Activated T-helper 9 cell treated with anti-CD3 and anti-CD28 coated beads, Interleukin-2, amount 50 U/mL, for 16 hours (primary cell): ENCODE data around the gene GDPD3.

ENCODE experiments used
- DNase-seq: peaks from one replicate; pipeline ENCODE4 v3.0.0-alpha.2; 2020; ENCODE audit warnings: low read depth

The GDPD3 gene

DNA sequence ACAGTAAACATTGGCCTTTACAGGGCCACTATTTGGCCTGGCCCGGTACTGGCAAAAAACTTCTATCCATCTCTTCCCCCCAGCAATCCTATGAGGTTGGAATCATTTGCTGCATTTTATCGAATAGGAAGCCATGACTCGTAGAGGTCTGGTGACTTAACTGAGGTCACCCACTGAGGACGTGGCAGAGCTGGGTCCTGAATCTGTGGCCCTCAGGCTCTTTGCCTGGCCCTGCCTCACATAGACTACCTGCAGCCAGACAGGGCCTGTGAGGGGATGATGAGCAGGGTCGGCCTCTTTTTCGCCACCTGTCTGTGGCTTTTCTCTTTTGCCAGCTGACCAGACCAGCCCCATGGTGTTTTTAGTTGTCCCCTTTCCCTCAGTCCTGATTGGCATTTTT lies 35.7 kb downstream of the GDPD3 start:
- no peak for DNase-seq

DNA sequence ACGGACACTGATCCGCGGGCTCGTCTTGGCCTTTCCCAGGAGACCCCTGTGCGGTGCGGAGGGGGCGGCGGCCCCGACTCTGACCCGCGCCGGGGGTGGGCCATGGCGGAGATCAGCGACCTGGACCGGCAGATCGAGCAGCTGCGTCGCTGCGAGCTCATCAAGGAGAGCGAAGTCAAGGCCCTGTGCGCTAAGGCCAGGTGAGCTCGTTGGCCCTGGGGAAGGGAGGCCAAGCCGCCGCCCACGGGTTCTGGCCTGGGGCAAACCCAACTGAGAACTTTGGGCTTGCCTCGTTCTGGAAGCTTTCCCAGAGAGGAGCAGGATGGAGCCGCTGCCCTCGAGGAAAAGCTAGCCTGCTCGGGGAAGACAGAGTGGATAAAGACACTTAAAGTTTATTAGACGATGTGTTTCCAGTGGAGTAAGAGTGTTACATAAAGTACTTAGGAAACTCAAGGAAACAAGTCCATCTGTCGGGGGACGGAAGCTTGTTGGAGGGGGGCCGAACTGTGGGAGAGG lies 37.0 kb downstream of the GDPD3 start:
- no peak for DNase-seq

- peak; percentile 86 for DNase-seq
Measured at GRCh38 chr16:30075503-30076275, 37.6 kb downstream of the GDPD3 start, which contains the start of gene PPP4C. TSS of gene PPP4C (plus strand) at chr16:30075994. CDS start at chr16:30076378, 384 bp downstream.

DNA sequence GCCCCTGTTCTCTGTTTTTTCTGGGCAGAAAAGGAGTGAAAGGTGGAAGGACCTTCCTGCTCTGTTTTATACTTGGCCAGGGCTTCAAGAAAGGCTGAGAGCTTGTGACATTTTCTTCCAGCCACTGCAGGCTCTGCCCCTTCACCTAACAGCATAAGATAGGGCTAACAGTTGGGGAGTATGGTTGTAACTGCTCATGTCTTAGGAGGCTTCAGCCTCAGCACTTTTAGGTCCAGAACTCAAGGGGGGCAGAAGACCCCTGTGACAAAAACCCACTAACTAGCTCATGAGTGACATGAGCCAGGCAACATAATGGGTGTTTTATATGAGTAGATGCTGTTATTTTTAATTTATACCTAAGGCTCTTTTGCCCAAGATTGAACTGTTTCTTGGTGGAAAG lies 42.8 kb downstream of the GDPD3 start:
- no peak for DNase-seq

DNA sequence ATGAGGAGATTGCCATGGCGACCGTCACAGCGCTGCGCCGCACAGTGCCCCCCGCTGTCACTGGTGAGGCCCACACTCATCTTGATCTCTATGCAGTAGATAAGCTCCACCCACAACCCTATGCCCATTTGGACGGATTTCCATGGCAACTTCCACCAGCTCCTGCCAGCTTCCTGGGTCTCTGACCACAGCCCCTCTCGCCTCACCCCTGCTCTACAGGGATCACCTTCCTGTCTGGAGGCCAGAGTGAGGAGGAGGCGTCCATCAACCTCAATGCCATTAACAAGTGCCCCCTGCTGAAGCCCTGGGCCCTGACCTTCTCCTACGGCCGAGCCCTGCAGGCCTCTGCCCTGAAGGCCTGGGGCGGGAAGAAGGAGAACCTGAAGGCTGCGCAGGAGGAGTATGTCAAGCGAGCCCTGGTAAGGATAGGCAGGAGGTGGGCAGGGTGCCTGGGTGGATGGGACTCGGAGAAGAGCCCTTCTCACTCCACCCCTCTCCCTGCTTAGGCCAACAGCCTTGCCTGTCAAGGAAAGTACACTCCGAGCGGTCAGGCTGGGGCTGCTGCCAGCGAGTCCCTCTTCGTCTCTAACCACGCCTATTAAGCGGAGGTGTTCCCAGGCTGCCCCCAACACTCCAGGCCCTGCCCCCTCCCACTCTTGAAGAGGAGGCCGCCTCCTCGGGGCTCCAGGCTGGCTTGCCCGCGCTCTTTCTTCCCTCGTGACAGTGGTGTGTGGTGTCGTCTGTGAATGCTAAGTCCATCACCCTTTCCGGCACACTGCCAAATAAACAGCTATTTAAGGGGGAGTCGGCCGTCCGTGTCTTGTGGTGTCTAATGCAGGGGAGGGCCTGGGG lies 43.5 kb downstream of the GDPD3 start:
- DNase-seq = no peak

DNA sequence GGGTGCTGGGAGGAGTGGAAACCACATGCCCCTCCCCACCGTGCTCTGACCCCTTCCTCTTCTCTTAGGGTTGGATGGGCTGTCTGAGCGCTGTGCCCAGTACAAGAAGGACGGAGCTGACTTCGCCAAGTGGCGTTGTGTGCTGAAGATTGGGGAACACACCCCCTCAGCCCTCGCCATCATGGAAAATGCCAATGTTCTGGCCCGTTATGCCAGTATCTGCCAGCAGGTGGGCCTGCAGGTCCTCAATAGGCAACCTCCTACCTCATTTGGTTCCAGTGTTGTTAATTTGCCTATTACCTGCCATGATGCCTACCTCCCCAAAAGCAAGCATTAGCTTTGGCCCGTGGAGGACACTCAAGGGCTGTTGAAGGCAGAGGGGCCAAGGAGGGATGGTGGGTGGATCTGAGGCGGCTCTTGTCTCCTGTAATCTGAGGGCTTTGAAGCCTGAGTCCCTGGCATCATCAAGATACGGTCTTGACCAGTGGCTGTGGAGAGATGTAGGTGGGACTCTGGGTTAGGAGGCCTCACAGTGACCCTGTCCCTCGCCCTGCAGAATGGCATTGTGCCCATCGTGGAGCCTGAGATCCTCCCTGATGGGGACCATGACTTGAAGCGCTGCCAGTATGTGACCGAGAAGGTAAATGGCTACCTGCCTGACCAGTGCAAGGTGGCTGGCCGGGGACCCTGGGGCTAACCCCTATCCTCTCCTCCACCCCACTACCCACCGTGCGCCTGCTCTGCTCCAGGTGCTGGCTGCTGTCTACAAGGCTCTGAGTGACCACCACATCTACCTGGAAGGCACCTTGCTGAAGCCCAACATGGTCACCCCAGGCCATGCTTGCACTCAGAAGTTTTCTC lies 44.4 kb downstream of the GDPD3 start:
- DNase-seq = peak; percentile 35

DNA sequence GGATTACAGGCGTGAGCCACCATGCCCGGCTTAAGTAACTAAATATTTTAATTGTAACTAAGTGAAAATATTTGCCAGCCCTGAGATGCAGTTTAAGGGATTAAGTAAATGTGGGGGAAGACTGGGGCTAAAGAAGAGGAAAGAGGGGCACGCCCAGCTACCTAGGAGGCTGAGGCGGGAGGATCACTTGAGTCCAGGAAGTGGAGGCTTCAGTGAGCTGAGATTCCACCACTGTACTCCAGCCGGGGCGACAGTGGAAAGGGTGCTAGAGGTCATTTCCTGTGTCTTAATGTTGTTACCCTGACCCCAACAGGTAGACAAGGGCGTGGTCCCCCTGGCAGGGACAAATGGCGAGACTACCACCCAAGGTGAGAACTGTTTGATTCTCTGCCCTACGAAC lies 45.0 kb downstream of the GDPD3 start:
- DNase-seq = no peak

GRCh38 chr16:30067584-30067916 lies 45.8 kb downstream of the GDPD3 start:
- no peak for DNase-seq

GRCh38 chr16:30066761-30067583 lies 46.4 kb downstream of the GDPD3 start:
- DNase-seq = no peak

GRCh38 chr16:30065943-30066760 lies 47.2 kb downstream of the GDPD3 start:
- peak; percentile 38 for DNase-seq

DNA sequence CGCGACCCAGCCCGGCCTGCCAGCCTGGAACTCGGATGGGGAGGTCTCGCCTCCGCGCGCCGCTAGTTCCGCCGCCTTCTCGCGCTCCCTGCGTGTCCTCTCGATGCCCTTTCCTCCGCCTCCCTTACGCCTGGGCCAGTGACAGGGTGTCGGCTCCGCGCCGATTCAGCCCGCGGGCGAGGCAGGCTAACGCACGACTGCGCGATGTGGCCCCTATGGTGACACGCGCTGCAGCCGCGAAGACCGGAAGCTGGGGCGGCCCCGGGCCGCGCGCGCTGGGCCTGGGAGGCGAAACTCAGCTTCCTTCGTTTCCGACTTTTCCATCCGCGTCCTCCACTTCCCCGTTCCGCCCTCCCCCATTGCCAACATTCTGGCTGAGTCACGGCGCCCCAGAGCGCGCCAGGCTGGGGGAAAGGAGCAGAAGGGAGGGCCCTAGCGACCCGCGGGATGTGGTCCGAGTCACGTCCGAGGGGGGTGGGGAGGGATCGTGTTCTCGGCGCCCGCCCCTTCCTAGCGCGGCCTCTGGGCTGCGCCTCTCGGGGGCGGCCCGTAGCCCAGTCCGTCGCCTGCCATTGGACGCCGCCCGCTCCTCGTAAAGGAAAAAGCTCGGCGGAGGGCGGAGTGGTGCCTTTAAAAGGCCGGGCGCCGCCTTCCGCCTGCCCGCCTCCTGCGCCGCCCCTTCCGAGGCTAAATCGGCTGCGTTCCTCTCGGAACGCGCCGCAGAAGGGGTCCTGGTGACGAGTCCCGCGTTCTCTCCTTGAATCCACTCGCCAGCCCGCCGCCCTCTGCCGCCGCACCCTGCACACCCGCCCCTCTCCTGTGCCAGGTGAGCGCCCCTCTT lies 48.0 kb downstream of the GDPD3 start, which contains the start of gene ALDOA:
ALDOA (plus strand) TSS at position 659 of the 841 bp plus-strand sequence. CDS start 1,138 bp downstream, outside the sequence.
- peak; percentile 94 for DNase-seq

GRCh38 chr16:30064729-30065101 lies 48.6 kb downstream of the GDPD3 start:
- no peak for DNase-seq

DNA sequence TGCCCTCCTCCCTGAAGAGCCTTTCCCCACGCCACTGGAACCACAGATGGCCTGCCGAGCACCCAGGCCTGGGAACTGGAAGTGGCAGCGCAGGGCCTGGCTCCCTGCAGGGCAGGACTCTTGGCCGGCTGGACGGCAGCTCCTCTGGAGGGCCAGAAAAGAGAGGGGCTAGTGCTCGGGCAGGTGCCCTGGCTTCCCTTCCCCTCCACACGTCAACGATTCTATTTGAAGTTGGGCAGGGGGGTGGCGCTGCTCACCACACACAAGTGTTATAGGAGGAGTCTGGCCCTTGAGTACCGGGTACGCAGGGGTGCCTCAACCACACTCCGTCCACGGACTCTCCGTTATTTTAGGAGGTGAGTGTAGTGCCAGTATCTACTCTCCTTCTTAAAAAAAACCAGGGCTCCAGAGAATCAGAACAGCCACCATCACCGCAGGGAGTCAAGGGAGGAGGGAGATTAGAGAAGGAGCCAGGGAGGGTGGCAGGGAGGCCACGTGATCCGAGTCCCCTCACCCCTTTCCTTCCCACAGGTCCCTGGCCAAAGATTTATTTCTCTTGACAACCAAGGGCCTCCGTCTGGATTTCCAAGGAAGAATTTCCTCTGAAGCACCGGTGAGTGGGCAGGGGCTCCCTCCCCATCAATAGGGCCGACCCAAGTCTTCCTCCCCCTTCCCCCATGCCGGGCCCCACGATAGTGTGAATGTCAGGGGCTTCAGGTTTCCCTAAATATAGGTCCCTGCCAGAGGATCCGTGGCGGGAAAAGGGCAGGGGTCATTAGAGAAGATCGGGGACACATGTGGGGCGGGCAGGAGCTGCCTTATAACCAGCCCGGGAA lies 49.2 kb downstream of the GDPD3 start:
- DNase-seq = peak; percentile 55

DNA sequence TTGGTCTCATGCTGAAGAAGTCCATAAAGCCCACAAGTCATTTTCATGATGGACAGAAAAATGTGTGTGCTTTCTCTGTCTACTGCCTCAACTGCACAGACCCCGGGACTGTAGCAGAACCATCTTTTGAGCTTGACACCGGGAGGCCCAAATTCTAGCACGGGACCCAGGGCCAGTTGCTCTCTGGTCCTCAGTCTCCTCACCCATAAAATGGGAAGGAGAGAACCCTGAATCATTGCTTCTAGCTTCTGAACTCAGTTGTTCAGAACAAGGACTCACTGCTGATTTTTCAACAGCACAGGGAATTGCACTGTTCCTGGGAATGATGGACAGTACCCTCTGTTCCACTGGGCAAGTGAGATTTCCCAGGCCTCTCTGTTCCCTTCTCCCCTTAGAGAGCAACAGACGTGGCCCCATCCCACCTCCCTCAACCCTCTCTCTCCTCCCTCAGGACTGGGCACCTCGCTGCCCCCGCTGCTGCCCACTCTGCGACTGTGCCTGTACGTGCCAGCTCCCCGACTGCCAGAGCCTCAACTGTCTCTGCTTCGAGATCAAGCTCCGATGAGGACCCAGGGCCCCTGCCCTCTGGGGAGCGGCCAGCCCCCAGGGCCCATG lies 50.0 kb downstream of the GDPD3 start:
- no peak for DNase-seq

DNA sequence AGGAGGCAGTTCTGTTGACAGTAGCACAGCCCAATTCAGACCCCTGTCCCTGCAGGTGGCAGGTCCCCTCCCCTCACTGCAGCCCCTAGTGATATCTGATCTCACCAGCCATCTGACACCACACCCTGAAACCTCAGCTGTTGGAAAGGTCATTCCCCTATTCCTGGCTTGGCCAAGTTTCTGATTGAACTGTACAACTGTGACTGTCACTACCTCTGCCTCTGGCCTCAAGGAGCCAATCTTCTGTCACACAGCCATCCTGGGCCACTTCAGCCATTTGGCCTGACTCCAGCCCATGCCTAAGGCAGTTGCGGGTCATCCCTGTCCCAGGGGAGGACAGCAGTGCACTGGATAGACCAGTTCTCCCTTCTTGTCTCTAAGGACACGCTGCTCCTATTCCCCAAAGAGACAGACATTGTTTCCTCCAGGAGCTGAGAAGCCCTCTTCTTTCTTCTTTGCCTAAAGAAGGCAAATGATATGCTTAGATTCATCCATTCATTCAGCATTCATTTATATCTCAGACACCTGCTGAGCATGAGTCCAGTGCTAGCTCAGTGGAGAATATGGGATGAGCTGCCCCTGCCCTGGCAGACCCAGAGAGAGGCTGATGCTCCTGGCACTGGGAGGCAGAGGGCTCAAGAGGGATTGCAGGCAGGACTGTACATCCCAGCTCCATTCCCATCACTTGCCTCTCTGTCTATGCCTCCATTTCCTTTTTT lies 52.3 kb downstream of the GDPD3 start:
- DNase-seq = no peak

- no peak for DNase-seq
Measured at GRCh38 chr16:30060346-30060745, 53.0 kb downstream of the GDPD3 start.

DNA sequence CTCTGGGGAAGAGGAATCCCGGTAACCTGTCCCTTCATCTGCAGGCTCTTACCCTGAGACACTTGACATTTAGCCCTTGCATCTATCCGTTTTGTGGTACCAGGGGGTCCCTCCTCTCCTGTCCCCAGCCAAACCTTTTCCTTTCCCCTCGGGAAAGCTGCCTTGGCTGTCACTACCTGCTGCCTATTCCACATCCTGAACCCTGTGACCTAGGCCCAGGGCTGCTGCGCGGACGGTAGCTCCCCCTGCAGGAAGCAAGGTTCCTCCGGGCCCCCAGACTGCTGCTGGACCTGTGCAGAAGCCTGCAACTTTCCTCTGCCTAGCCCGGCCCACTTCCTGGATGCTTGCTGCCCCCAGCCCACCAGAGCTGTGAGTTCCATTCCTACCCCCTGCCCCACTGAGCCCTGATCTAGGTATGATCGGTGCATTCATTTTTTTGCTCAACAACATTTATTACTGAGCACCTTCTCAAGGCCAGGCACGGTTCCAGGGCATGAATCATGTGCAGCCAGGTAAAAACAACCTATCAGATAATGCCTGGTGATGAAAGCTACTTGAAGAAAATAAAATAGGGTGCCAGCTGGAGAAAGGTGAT lies 58.3 kb downstream of the GDPD3 start:
- peak; percentile 31 for DNase-seq
